Measurements from ENCODE around the gene BACE2. TPM values are rescaled to one million over a fixed set of nuclear protein-coding genes. Genes with fewer than 3 reads are reported as not detected.

BACE2 gene
- total RNA-seq, 1 donor: 85.8 TPM

DNA sequence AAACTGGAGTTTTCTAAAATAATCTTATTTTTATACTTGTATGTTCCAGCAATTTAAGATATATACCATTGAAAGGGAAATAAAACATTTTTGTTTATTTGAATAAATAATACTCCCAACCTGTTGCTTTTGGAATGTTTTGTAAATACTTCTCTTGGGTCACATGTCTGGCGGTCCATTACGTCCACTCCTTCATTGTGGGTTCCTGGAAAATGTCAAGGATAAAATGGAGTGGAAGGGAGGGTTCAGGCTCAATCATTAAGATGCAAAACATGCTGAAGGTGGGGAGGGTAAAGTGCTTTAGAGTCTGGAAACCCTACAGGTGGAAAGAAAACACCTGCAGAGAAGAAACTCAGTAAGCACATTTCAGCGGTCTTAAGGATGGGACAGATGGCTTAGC lies 114.5 kb downstream of the BACE2 start:
- Histone ChIP-seq H2AFZ (ENCODE audit: low read length) (no peak overlapping the region), H3K79me2 (ENCODE audit: insufficient read depth, low read length) (no peaks in the 10 kb centered on the region), H3K27ac (ENCODE audit: low read depth, low read length) (no peak overlapping the region), H3K4me2 (ENCODE audit: insufficient read depth, low read length) (no peak overlapping the region), H3K9me3 (ENCODE audit: low read depth, low read length) (no peaks in the 10 kb centered on the region), H4K20me1 (ENCODE audit: insufficient read depth, low read length) (no peaks in the 10 kb centered on the region), H3K4me3 (ENCODE audit: insufficient read depth, low read length) (no peak overlapping the region), H3K36me3 (ENCODE audit: insufficient read depth, low read length) (no peaks in the 10 kb centered on the region), H3K27me3 (ENCODE audit: insufficient read depth, low read length) (peaks cover 15% of the 10 kb centered on the region), H3K4me1 (ENCODE audit: insufficient read depth, low read length) (no peaks in the 10 kb centered on the region)
- TF ChIP-seq CTCF (IDR thresholded peaks at IDR 0.05; ENCODE audit: extremely low read depth, low read depth, low read length): no peak
- no peak for DNase-seq (ENCODE audit: insufficient read length, low spot score, missing footprints)

DNA sequence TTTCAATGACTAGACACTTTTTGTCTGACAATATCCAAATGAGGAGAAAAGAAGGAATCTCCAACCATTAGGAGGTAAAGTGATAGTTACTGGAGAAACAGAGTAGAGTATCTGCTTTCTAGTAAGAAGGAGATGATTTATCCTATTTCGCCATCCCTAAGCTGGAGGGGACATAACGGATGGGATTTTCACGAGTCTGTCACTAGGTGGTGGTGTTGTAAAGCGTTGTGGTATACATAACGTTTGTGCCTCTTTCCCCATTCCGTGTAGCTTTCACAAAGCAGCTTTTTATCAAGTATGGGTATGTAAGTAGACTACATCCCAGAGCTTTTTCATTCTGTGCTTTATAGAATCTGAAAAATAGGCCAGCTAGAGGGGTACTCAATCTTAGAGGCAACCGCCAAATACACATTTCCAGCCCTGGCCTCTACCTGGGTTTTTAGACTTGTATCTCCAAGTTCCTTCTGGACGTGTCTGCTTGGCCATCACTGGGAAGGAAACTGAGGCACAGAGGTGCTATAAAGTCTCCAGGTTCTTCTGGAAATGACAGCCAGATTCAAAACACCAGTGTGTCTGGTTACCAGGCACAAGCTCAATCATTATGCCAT lies 115.4 kb downstream of the BACE2 start:
- H2AFZ ChIP-seq (ENCODE audit: low read length): no peak overlapping the region
- H3K79me2 ChIP-seq (ENCODE audit: insufficient read depth, low read length): no peaks in the 10 kb centered on the region
- no peaks in the 10 kb centered on the region for H3K36me3 ChIP-seq (ENCODE audit: insufficient read depth, low read length)
- no peaks in the 10 kb centered on the region for H3K4me1 ChIP-seq (ENCODE audit: insufficient read depth, low read length)
- H3K27ac ChIP-seq (ENCODE audit: low read depth, low read length): no peak overlapping the region
- H3K27me3 ChIP-seq (ENCODE audit: insufficient read depth, low read length): peaks cover 20% of the 10 kb centered on the region
- no peak overlapping the region for H3K4me3 ChIP-seq (ENCODE audit: insufficient read depth, low read length)
- no peaks in the 10 kb centered on the region for H3K9me3 ChIP-seq (ENCODE audit: low read depth, low read length)
- H4K20me1 ChIP-seq (ENCODE audit: insufficient read depth, low read length): no peaks in the 10 kb centered on the region
- TF ChIP-seq CTCF (IDR thresholded peaks at IDR 0.05; ENCODE audit: extremely low read depth, low read depth, low read length): peak; percentile 87
- H3K4me2 ChIP-seq (ENCODE audit: insufficient read depth, low read length): no peak overlapping the region
- peak; percentile 85 for DNase-seq (ENCODE audit: insufficient read length, low spot score, missing footprints)

DNA sequence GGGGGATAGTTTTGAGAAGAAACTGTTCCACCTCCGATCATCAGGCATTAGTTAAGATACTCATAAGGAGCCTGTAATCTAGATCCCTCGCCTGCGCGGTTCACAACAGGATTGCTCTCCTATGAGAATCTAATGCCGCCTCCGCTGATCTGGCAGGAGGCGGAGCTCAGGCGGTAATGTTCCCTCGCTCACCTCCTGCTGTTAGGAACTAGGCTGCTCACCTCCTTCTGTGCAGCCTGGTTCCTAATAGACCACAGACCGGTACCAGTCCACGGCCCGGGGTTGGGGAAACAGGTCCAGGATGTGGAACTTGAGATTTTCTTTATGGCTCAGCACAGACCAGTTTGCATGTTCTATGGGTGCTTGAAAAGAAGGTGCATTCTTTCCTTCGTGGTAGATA lies 121.5 kb downstream of the BACE2 start:
- no peak for TF ChIP-seq CTCF (IDR thresholded peaks at IDR 0.05; ENCODE audit: extremely low read depth, low read depth, low read length)
- H3K4me2 ChIP-seq (ENCODE audit: insufficient read depth, low read length): no peak overlapping the region
- H3K4me3 ChIP-seq (ENCODE audit: insufficient read depth, low read length): no peak overlapping the region
- no peaks in the 10 kb centered on the region for H3K79me2 ChIP-seq (ENCODE audit: insufficient read depth, low read length)
- H3K36me3 ChIP-seq (ENCODE audit: insufficient read depth, low read length): no peaks in the 10 kb centered on the region
- H3K27ac ChIP-seq (ENCODE audit: low read depth, low read length): no peak overlapping the region
- DNase-seq (ENCODE audit: insufficient read length, low spot score, missing footprints): no peak
- H2AFZ ChIP-seq (ENCODE audit: low read length): no peak overlapping the region
- no peaks in the 10 kb centered on the region for H4K20me1 ChIP-seq (ENCODE audit: insufficient read depth, low read length)
- peaks cover 44% of the 10 kb centered on the region for H3K27me3 ChIP-seq (ENCODE audit: insufficient read depth, low read length)
- no peaks in the 10 kb centered on the region for H3K9me3 ChIP-seq (ENCODE audit: low read depth, low read length)
- no peaks in the 10 kb centered on the region for H3K4me1 ChIP-seq (ENCODE audit: insufficient read depth, low read length)

GRCh38 chr21:41290106-41290799 lies 122.3 kb downstream of the BACE2 start:
- no peaks in the 10 kb centered on the region for H3K79me2 ChIP-seq (ENCODE audit: insufficient read depth, low read length)
- H3K27me3 ChIP-seq (ENCODE audit: insufficient read depth, low read length): peaks cover 40% of the 10 kb centered on the region
- H3K36me3 ChIP-seq (ENCODE audit: insufficient read depth, low read length): no peaks in the 10 kb centered on the region
- H3K27ac ChIP-seq (ENCODE audit: low read depth, low read length): no peak overlapping the region
- H3K9me3 ChIP-seq (ENCODE audit: low read depth, low read length): no peaks in the 10 kb centered on the region
- no peaks in the 10 kb centered on the region for H4K20me1 ChIP-seq (ENCODE audit: insufficient read depth, low read length)
- TF ChIP-seq CTCF (IDR thresholded peaks at IDR 0.05; ENCODE audit: extremely low read depth, low read depth, low read length): no peak
- no peaks in the 10 kb centered on the region for H3K4me1 ChIP-seq (ENCODE audit: insufficient read depth, low read length)
- peak overlapping the region; percentile 74 for H3K4me2 ChIP-seq (ENCODE audit: insufficient read depth, low read length)
- DNase-seq (ENCODE audit: insufficient read length, low spot score, missing footprints): peak; percentile 53
- peak overlapping the region; percentile 36 for H2AFZ ChIP-seq (ENCODE audit: low read length)
- H3K4me3 ChIP-seq (ENCODE audit: insufficient read depth, low read length): peak overlapping the region; percentile 59
